ENCODE measurements around the gene INSRR. TPM values are rescaled to one million over a fixed set of nuclear protein-coding genes. Genes with fewer than 3 reads are reported as not detected.

Gene INSRR
- polyA plus RNA-seq, 3 donors, result not detected

- Histone ChIP-seq H2AFZ (ENCODE audit: insufficient read depth, low read depth, low read length, poor library complexity, severe bottlenecking) (no peak overlapping the region), H3K4me2 (replicated peaks; ENCODE audit: extremely low read depth, low read length, poor library complexity, severe bottlenecking) (no peak overlapping the region), H4K20me1 (ENCODE audit: insufficient read depth, low read length) (no peaks in the 10 kb centered on the region), H3K36me3 (replicated peaks in 1 of 2; ENCODE audit: control insufficient read depth in 1 of 2, insufficient read depth in 2 of 2, low read length in 2 of 2) (no peaks in the 10 kb centered on the region), H3K27me3 (ENCODE audit: control insufficient read depth in 2 of 2, insufficient read depth in 2 of 2, low read length in 2 of 2) (peaks cover 41 to 72% of the 10 kb centered on the region in 2 donors), H3K9me3 (replicated peaks in 1 of 2; ENCODE audit: control insufficient read depth in 1 of 2, insufficient read depth in 1 of 2, low read length in 2 of 2) (peaks cover 0 to 8% of the 10 kb centered on the region in 2 donors), H3K4me3 (replicated peaks in 1 of 3; ENCODE audit: low read depth in 2 of 3, low read length in 3 of 3) (no peak overlapping the region), H3K79me2 (ENCODE audit: insufficient read depth, low read length) (no peaks in the 10 kb centered on the region), H3K27ac (ENCODE audit: low read depth in 1 of 2, low read length in 2 of 2) (no peak overlapping the region), H3K9ac (ENCODE audit: insufficient read depth, low read length, poor library complexity, severe bottlenecking) (no peak overlapping the region), H3K4me1 (ENCODE audit: control insufficient read depth in 1 of 2, insufficient read depth in 2 of 2, low read length in 2 of 2) (peaks cover 2 to 4% of the 10 kb centered on the region in 2 donors)
- TF ChIP-seq, protein P1, sequence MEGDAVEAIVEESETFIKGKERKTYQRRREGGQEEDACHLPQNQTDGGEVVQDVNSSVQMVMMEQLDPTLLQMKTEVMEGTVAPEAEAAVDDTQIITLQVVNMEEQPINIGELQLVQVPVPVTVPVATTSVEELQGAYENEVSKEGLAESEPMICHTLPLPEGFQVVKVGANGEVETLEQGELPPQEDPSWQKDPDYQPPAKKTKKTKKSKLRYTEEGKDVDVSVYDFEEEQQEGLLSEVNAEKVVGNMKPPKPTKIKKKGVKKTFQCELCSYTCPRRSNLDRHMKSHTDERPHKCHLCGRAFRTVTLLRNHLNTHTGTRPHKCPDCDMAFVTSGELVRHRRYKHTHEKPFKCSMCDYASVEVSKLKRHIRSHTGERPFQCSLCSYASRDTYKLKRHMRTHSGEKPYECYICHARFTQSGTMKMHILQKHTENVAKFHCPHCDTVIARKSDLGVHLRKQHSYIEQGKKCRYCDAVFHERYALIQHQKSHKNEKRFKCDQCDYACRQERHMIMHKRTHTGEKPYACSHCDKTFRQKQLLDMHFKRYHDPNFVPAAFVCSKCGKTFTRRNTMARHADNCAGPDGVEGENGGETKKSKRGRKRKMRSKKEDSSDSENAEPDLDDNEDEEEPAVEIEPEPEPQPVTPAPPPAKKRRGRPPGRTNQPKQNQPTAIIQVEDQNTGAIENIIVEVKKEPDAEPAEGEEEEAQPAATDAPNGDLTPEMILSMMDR (IDR thresholded peaks at IDR 0.05), result no peak
- Mint-ChIP-seq H3K4me1 (peaks cover 6% of the 10 kb centered on the region), H3K27me3 (ENCODE audit: low read depth in 3 of 3) (peaks cover 67 to 89% (median 76%) of the 10 kb centered on the region in 3 donors), H3K4me3 (peak overlapping the region in 1 of 2 donors; percentile 77), H3K9me3 (peaks cover 0 to 11% (median 2%) of the 10 kb centered on the region in 7 donors), H3K27ac (no peak overlapping the region), H3K36me3 (peaks cover 0 to 1% of the 10 kb centered on the region in 2 donors)
- intact Hi-C loops (cut with micrococcal nuclease), result no loop called here
- WGBS (ENCODE audit: insufficient coverage), result 78% methylated on average over 3 of the region's 5 CpGs
- DNase-seq, result no peak
Measured at GRCh38 chr1:156846643-156847042, 12.3 kb downstream of the INSRR start.

DNA sequence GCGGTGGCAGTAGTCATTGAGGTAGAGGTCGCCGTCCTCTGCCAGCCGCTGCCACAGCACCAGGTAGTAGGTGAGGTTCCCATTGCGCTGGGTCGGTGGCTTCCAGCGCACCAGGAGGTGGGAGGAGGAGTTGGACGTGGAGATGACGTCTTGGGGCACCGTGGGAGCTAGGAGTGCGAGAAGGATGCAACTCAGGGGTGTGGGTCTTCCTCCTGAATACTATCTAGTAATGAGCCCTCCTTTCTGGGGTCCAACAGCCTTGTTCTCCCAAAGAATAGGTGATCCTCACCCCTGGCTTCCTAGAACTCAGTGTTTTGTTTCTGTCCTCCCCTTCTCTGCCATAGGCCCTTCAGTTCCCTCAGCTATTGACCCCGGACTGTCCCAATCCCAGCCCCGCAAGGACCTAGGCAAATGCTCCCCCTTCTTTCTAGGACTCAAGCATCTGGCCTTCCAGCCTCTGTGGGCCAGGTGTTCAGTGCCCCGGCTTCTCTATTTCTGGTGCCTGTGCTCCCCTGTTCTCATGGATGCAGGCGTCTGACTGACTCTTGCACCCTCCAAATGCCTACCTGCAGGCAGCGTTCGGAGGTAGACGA is 12.9 kb downstream of the INSRR start:
- Histone ChIP-seq H3K9ac (ENCODE audit: insufficient read depth, low read length, poor library complexity, severe bottlenecking) (no peak overlapping the region), H3K27ac (ENCODE audit: low read depth in 1 of 2, low read length in 2 of 2) (no peak overlapping the region), H3K36me3 (replicated peaks in 1 of 2; ENCODE audit: control insufficient read depth in 1 of 2, insufficient read depth in 2 of 2, low read length in 2 of 2) (no peaks in the 10 kb centered on the region), H3K4me2 (replicated peaks; ENCODE audit: extremely low read depth, low read length, poor library complexity, severe bottlenecking) (no peak overlapping the region), H2AFZ (ENCODE audit: insufficient read depth, low read depth, low read length, poor library complexity, severe bottlenecking) (no peak overlapping the region), H3K79me2 (ENCODE audit: insufficient read depth, low read length) (no peaks in the 10 kb centered on the region), H3K4me3 (replicated peaks in 1 of 3; ENCODE audit: low read depth in 2 of 3, low read length in 3 of 3) (no peak overlapping the region), H4K20me1 (ENCODE audit: insufficient read depth, low read length) (no peaks in the 10 kb centered on the region), H3K4me1 (ENCODE audit: control insufficient read depth in 1 of 2, insufficient read depth in 2 of 2, low read length in 2 of 2) (peaks cover 2 to 4% of the 10 kb centered on the region in 2 donors), H3K9me3 (replicated peaks in 1 of 2; ENCODE audit: control insufficient read depth in 1 of 2, insufficient read depth in 1 of 2, low read length in 2 of 2) (peaks cover 0 to 8% of the 10 kb centered on the region in 2 donors), H3K27me3 (ENCODE audit: control insufficient read depth in 2 of 2, insufficient read depth in 2 of 2, low read length in 2 of 2) (peaks cover 41 to 72% of the 10 kb centered on the region in 2 donors)
- Mint-ChIP-seq H3K27me3 (ENCODE audit: low read depth in 3 of 3) (peaks cover 69 to 84% (median 73%) of the 10 kb centered on the region in 3 donors), H3K9me3 (peaks cover 0 to 11% (median 2%) of the 10 kb centered on the region in 7 donors), H3K36me3 (peaks cover 0 to 1% of the 10 kb centered on the region in 2 donors), H3K4me3 (peak overlapping the region in 1 of 2 donors; percentile 77), H3K4me1 (peaks cover 6% of the 10 kb centered on the region), H3K27ac (no peak overlapping the region)
- DNase-seq, result no peak
- WGBS (ENCODE audit: insufficient coverage), result 57% methylated on average over 11 of the region's 18 CpGs
- TF ChIP-seq, protein P1 (IDR thresholded peaks at IDR 0.05), result no peak
- intact Hi-C loops (cut with micrococcal nuclease), result no loop called here

All from CD14-positive monocyte (primary cell).